ENCODE measurements around the gene VPS13D. TPM values are rescaled to one million over a fixed set of nuclear protein-coding genes. Genes with fewer than 3 reads are reported as not detected.
A peak's percentile ranks its signal among the peaks of the same experiment; 100 is the strongest.

The VPS13D gene
- total RNA-seq, 1 experiment from 2014 or later = 33.1 TPM

GRCh38 chr1:12315146-12315545 is 85.3 kb downstream of the VPS13D start:
- ChIA-PET CTCF (interaction anchor here (0.6 kb wide), 1 partner anchor 19 kb away, joined by 3 read pairs; no protein-coding TSS in a partner anchor), POLR2A (no interaction called here)
- BruUV-seq (replicated peaks) = no TSS peak
- Histone ChIP-seq H3K27me3 (ENCODE audit: control insufficient read depth, insufficient read depth, low read length) (no peaks in the 10 kb centered on the region), H3K4me1 (ENCODE audit: control insufficient read depth, insufficient read depth, low read length) (peaks cover 6% of the 10 kb centered on the region), H3K36me3 (ENCODE audit: control insufficient read depth, insufficient read depth, low read length) (peaks cover 9% of the 10 kb centered on the region), H3K4me3 (ENCODE audit: low read depth in 2 of 2, low read length in 2 of 2) (no peak overlapping the region), H3K9me3 (ENCODE audit: control insufficient read depth, insufficient read depth, low read depth, low read length) (no peaks in the 10 kb centered on the region), H3K27ac (ENCODE audit: low read length) (peak overlapping the region; percentile 72)
- in situ Hi-C loops (cut with HindIII; ENCODE audit: low pct_unique_long_range_greater_than_20kb, low sequenced_read_pairs) (no loop called here), intact Hi-C loops (cut with micrococcal nuclease; ENCODE audit: unreplicated experiment) (loop anchor here (2.0 kb wide), 1 partner anchor 344 kb away; no protein-coding TSS in a partner anchor)
- no peak for TF ChIP-seq POLR2AphosphoS5 (IDR thresholded peaks at IDR 0.05; ENCODE audit: low read depth, low read length)
- TF ChIP-seq REST (IDR thresholded peaks at IDR 0.05; ENCODE audit: insufficient read depth in 1 of 2, low read depth in 2 of 2, low read length in 1 of 2) = no peak
- TF ChIP-seq CTCF (IDR thresholded peaks at IDR 0.05) = no peak
- no peak for TF ChIP-seq SIN3A (IDR thresholded peaks at IDR 0.05; ENCODE audit: borderline replicate concordance, insufficient read depth, low read depth, low read length)
- TF ChIP-seq TCF7L2 (IDR thresholded peaks at IDR 0.05; ENCODE audit: low read depth, low read length) = no peak
- DNase-seq (ENCODE audit: low read depth, low spot score) = no peak
- no peak for ATAC-seq

- ATAC-seq (no peak), DNase-seq (ENCODE audit: low read depth, low spot score) (no peak)
- ChIA-PET POLR2A (no interaction called here), CTCF (no interaction called here)
- peak overlapping the region; percentile 55; the same call in 1 of the 2 replicates for H3K27ac ChIP-seq (ENCODE audit: low read length)
- H3K9me3 ChIP-seq (ENCODE audit: control insufficient read depth, insufficient read depth, low read depth, low read length) = no peaks in the 10 kb centered on the region
- peaks cover 9% of the 10 kb centered on the region for H3K36me3 ChIP-seq (ENCODE audit: control insufficient read depth, insufficient read depth, low read length)
- H3K4me3 ChIP-seq (ENCODE audit: low read depth in 2 of 2, low read length in 2 of 2) = no peak overlapping the region
- H3K27me3 ChIP-seq (ENCODE audit: control insufficient read depth, insufficient read depth, low read length) = no peaks in the 10 kb centered on the region
- in situ Hi-C loops (cut with HindIII; ENCODE audit: low pct_unique_long_range_greater_than_20kb, low sequenced_read_pairs) = no loop called here
- no peak for TF ChIP-seq REST (IDR thresholded peaks at IDR 0.05; ENCODE audit: insufficient read depth in 1 of 2, low read depth in 2 of 2, low read length in 1 of 2)
- peaks cover 6% of the 10 kb centered on the region for H3K4me1 ChIP-seq (ENCODE audit: control insufficient read depth, insufficient read depth, low read length)
- intact Hi-C loops (cut with micrococcal nuclease; ENCODE audit: unreplicated experiment) = no loop called here
- BruUV-seq (replicated peaks) = no TSS peak
These were observed 86.5 kb downstream of the VPS13D start for GRCh38 chr1:12316331-12316730.

Measured in Panc1 (cell line).